Measurements from ENCODE around the gene DCXR. TPM values are rescaled to one million over a fixed set of nuclear protein-coding genes. Genes with fewer than 3 reads are reported as not detected.

The DCXR gene
- total and polyA plus RNA-seq, 10 of the 15 experiments (the other 5 are each of a cell fraction or from before 2014, with no cell fraction given) = 12.3 to 139 (median 88.9) TPM

- SMC1A ChIA-PET (ENCODE audit: uncharacterized antibody, unreplicated experiment) = interaction anchor here (1.1 to 1.8 kb wide), 3 partner anchors 61 to 66 kb away, joined by 3 to 8 read pairs (median 4); no protein-coding TSS in a partner anchor
- Histone ChIP-seq H4K20me1 (ENCODE audit: control insufficient read depth, insufficient read depth) (no peaks in the 10 kb centered on the region), H3K36me3 (ENCODE audit: control insufficient read depth in 2 of 2, insufficient read depth in 2 of 2, low read length in 1 of 2) (no peaks in the 10 kb centered on the region; a peak in 2 of 4 replicates), H3K79me2 (ENCODE audit: control insufficient read depth, insufficient read depth, low read length) (peaks cover 26% of the 10 kb centered on the region), H2AFZ (ENCODE audit: control insufficient read depth, low read depth, low read length) (no peak overlapping the region), H3K27ac (ENCODE audit: control insufficient read depth, insufficient read depth) (no peak overlapping the region), H3K9ac (ENCODE audit: control insufficient read depth, insufficient read depth, low read length) (no peak overlapping the region), H3K27me3 (replicated peaks in 1 of 2; ENCODE audit: control insufficient read depth in 2 of 2, insufficient read depth in 2 of 2, low read length in 1 of 2) (no peaks in the 10 kb centered on the region), H3K4me3 (peak overlapping the region; percentile 89; the same call in 1 of the 2 replicates), H3K9me3 (replicated peaks; ENCODE audit: control insufficient read depth, insufficient read depth, low read length) (no peaks in the 10 kb centered on the region), H3K4me2 (ENCODE audit: control insufficient read depth, insufficient read depth) (peak overlapping the region; percentile 95), H3K4me1 (ENCODE audit: control insufficient read depth, insufficient read depth, low read length) (peaks cover 14% of the 10 kb centered on the region)
- BruUV-seq (replicated peaks) = no TSS peak
- WGBS (ENCODE audit: insufficient coverage, insufficient replicate concordance, low lambda C conversion rate, missing lambda C conversion rate) = 93% methylated on average over 14 of the region's 14 CpGs
- FAIRE-seq (no peak), DNase-seq (ENCODE audit: low read depth, low spot score) (no peak), ATAC-seq (no peak)
- intact Hi-C loops (cut with micrococcal nuclease; ENCODE audit: unreplicated experiment) (loop anchor here (1.0 to 5.0 kb wide), 3 partner anchors 61 to 158 kb away; partner anchors contain the start of gene P4HB), in situ Hi-C loops (cut with MboI) (no loop called here)
- TF ChIP-seq ZNF687 (IDR thresholded peaks at IDR 0.05) = no peak
- no peak for TF ChIP-seq EP300 (IDR thresholded peaks at IDR 0.05; ENCODE audit: borderline replicate concordance in 1 of 2, control insufficient read depth in 1 of 2, low read depth in 2 of 2, low read length in 2 of 2)
- no peak for TF ChIP-seq ZSCAN29 (IDR thresholded peaks at IDR 0.05)
- TF ChIP-seq TARDBP (IDR thresholded peaks at IDR 0.05; ENCODE audit: borderline replicate concordance) = no peak
- no peak for TF ChIP-seq PBX3 (IDR thresholded peaks at IDR 0.05; ENCODE audit: insufficient replicate concordance, low read depth, low read length)
- TF ChIP-seq CBFB (IDR thresholded peaks at IDR 0.05; ENCODE audit: low read depth) = no peak
- TF ChIP-seq SRF (IDR thresholded peaks at IDR 0.05; ENCODE audit: low read depth in 2 of 2, low read length in 2 of 2) = no peak
- no peak for TF ChIP-seq YY1 (IDR thresholded peaks at IDR 0.05; ENCODE audit: low read depth, low read length)
- CTCF ChIA-PET = interaction anchor here (0.6 to 5.0 kb wide), 24 partner anchors 7 to 286 kb away, joined by 3 to 89 read pairs (median 4); partner anchors contain the start of genes DCXR and NOTUM
- RAD21 ChIA-PET (ENCODE audit: unreplicated experiment) = interaction anchor here (0.8 to 4.4 kb wide), 9 partner anchors 10 to 98 kb away, joined by 3 to 68 read pairs (median 4); partner anchors contain the start of gene NOTUM
- POLR2A ChIA-PET = interaction anchor here (0.6 to 1.5 kb wide), 4 partner anchors 17 to 85 kb away, joined by 3 to 8 read pairs (median 6); partner anchors contain the start of gene DCXR
These were observed 16.9 kb downstream of the DCXR start for GRCh38 chr17:82020572-82021106.
